Activated naive CD4-positive, alpha-beta T cell treated with anti-CD3 and anti-CD28 coated beads, Interleukin-2, amount 50 U/mL, for 72 hours (primary cell): ENCODE data around the gene CHD8. TPM values are rescaled to one million over a fixed set of nuclear protein-coding genes. Genes with fewer than 3 reads are reported as not detected.
A peak's percentile ranks its signal among the peaks of the same experiment; 100 is the strongest.

Source experiments
- ATAC-seq, 2 donors: fragments of 150-1000 bp; cut with Tn5 transposase; 2 replicates each; pipeline ENCODE4 v1.10.0; 2021; ENCODE audit warnings: mild to moderate bottlenecking in 2 of 2, moderate library complexity in 2 of 2
- DNase-seq, 2 donors: peaks; one replicate each; pipeline ENCODE4 v3.0.0; 2021 to 2022; ENCODE audit warnings: low spot score in 2 of 2
- H3K27ac Mint-ChIP-seq, 2 donors: one replicate each; pipeline ENCODE4 v1.8.0; 2022; ENCODE audit warnings: mild to moderate bottlenecking in 2 of 2, mixed read lengths in 2 of 2
- H3K36me3 Mint-ChIP-seq, 2 donors: one replicate each; pipeline ENCODE4 v1.8.0; 2022; ENCODE audit warnings: mixed read lengths in 2 of 2
- H3K9me3 Mint-ChIP-seq, 2 donors: one replicate each; pipeline ENCODE4 v1.8.0; 2022; ENCODE audit warnings: mixed read lengths in 2 of 2
- total RNA-seq, 2 donors: library from RNA; stranded (reverse); gene quantifications; one replicate each; pipeline ENCODE4 v1.2.3, GENCODE V29; 2022

The CHD8 gene
- total RNA-seq, result 100 to 1,000 TPM; 125 to 126 TPM

- DNase-seq (peak; percentile 98 to 99), ATAC-seq (peak; percentile 98 to 99)
- no peaks in the 10 kb centered on the region for H3K9me3 Mint-ChIP-seq
- peaks cover 9 to 24% of the 10 kb centered on the region in 2 donors for H3K36me3 Mint-ChIP-seq
- H3K27ac Mint-ChIP-seq, result peak within 1 kb of the TSS; percentile 96 to 98
These were observed at the start of gene CHD8 for GRCh38 chr14:21455912-21456667. CHD8 (minus strand) TSS chr14:21456123; CDS start chr14:21431643, 24,480 bp downstream.

- DNase-seq (no peak), ATAC-seq (peak; percentile 64 to 81)
- H3K36me3 Mint-ChIP-seq, result peaks cover 9 to 34% of the 10 kb centered on the region in 2 donors
- H3K9me3 Mint-ChIP-seq, result no peaks in the 10 kb centered on the region
- H3K27ac Mint-ChIP-seq, result peak overlapping the region; percentile 46 to 66
These were observed 49.2 kb upstream of the CHD8 start for GRCh38 chr14:21505012-21505553.

GRCh38 chr14:21503376-21503775 lies 47.5 kb upstream of the CHD8 start:
- ATAC-seq (no peak), DNase-seq (no peak)
- Mint-ChIP-seq H3K27ac (peak overlapping the region; percentile 23 to 84), H3K9me3 (no peaks in the 10 kb centered on the region), H3K36me3 (peaks cover 5 to 35% of the 10 kb centered on the region in 2 donors)

GRCh38 chr14:21501568-21501967 lies 45.6 kb upstream of the CHD8 start:
- no peaks in the 10 kb centered on the region for H3K9me3 Mint-ChIP-seq
- ATAC-seq (no peak), DNase-seq (no peak)
- H3K27ac Mint-ChIP-seq, result no peak overlapping the region
- H3K36me3 Mint-ChIP-seq, result peaks cover 5 to 24% of the 10 kb centered on the region in 2 donors

GRCh38 chr14:21498540-21499526 lies 42.9 kb upstream of the CHD8 start:
- H3K9me3 Mint-ChIP-seq, result no peaks in the 10 kb centered on the region
- peaks cover 5 to 16% of the 10 kb centered on the region in 2 donors for H3K36me3 Mint-ChIP-seq
- peak; percentile 69 to 72 for ATAC-seq
- DNase-seq, result peak in 1 of 2 donors; percentile 21
- peak overlapping the region; percentile 59 to 81 for H3K27ac Mint-ChIP-seq

GRCh38 chr14:21496453-21496852 lies 40.5 kb upstream of the CHD8 start:
- Mint-ChIP-seq H3K27ac (no peak overlapping the region), H3K9me3 (no peaks in the 10 kb centered on the region), H3K36me3 (peaks cover 0 to 22% of the 10 kb centered on the region in 2 donors)
- ATAC-seq (no peak), DNase-seq (no peak)

- Mint-ChIP-seq H3K36me3 (peaks cover 0 to 16% of the 10 kb centered on the region in 2 donors), H3K27ac (peak overlapping the region; percentile 4 to 25)
- no peak for ATAC-seq
These were observed 39.2 kb upstream of the CHD8 start for GRCh38 chr14:21494902-21495762.

GRCh38 chr14:21486640-21487087 lies 30.7 kb upstream of the CHD8 start:
- no peaks in the 10 kb centered on the region for H3K9me3 Mint-ChIP-seq
- DNase-seq, result no peak
- peaks cover 0 to 5% of the 10 kb centered on the region in 2 donors for H3K36me3 Mint-ChIP-seq
- peak overlapping the region in 1 of 2 donors; percentile 53 for H3K27ac Mint-ChIP-seq
- no peak for ATAC-seq

More at GRCh38 chr14:21494902-21495762, 39.2 kb upstream of the CHD8 start:
- no peak for DNase-seq
- H3K9me3 Mint-ChIP-seq, result no peaks in the 10 kb centered on the region

- Mint-ChIP-seq H3K9me3 (no peaks in the 10 kb centered on the region), H3K27ac (peak within 1 kb of the TSS; percentile 99), H3K36me3 (peaks cover 10 to 12% of the 10 kb centered on the region in 2 donors)
- DNase-seq (peak; percentile 91 to 94), ATAC-seq (peak; percentile 98 to 99)
These were observed 21.2 kb upstream of the CHD8 start, which contains the start of the genes RAB2B and TOX4 for GRCh38 chr14:21476925-21477681. RAB2B (minus strand) TSS chr14:21476959; CDS start chr14:21476872, 87 bp downstream. TOX4 (plus strand) TSS chr14:21477195; CDS start chr14:21477279, 84 bp downstream.

- peak overlapping the region; percentile 99 for H3K27ac Mint-ChIP-seq
- peak in 1 of 2 donors; percentile 71 for DNase-seq
- H3K9me3 Mint-ChIP-seq, result no peaks in the 10 kb centered on the region
- peaks cover 10 to 12% of the 10 kb centered on the region in 2 donors for H3K36me3 Mint-ChIP-seq
- peak; percentile 60 to 67 for ATAC-seq
These were observed 20.6 kb upstream of the CHD8 start for GRCh38 chr14:21476523-21476924.

- no peaks in the 10 kb centered on the region for H3K9me3 Mint-ChIP-seq
- DNase-seq, result no peak
These were observed 20.0 kb upstream of the CHD8 start for GRCh38 chr14:21475767-21476522.

GRCh38 chr14:21467616-21468015 lies 11.7 kb upstream of the CHD8 start:
- peak overlapping the region in 1 of 2 donors; percentile 36 for H3K27ac Mint-ChIP-seq
- H3K36me3 Mint-ChIP-seq, result no peaks in the 10 kb centered on the region
- DNase-seq, result no peak
- H3K9me3 Mint-ChIP-seq, result no peaks in the 10 kb centered on the region
- ATAC-seq, result peak; percentile 16 to 57

More at GRCh38 chr14:21475767-21476522, 20.0 kb upstream of the CHD8 start:
- peak in 1 of 2 donors; percentile 1 for ATAC-seq
- Mint-ChIP-seq H3K36me3 (peaks cover 10 to 12% of the 10 kb centered on the region in 2 donors), H3K27ac (peak overlapping the region; percentile 55 to 99)

- H3K36me3 Mint-ChIP-seq, result peaks cover 9 to 24% of the 10 kb centered on the region in 2 donors
- DNase-seq, result no peak
- ATAC-seq, result peak; percentile 31 to 35
- peak overlapping the region; percentile 96 to 98 for H3K27ac Mint-ChIP-seq
- H3K9me3 Mint-ChIP-seq, result no peaks in the 10 kb centered on the region
These were observed 371 bp downstream of the CHD8 start for GRCh38 chr14:21455592-21455911.

GRCh38 chr14:21454843-21455544 lies 929 bp downstream of the CHD8 start:
- no peak for DNase-seq
- H3K36me3 Mint-ChIP-seq, result peaks cover 9 to 23% of the 10 kb centered on the region in 2 donors

More at GRCh38 chr14:21454843-21455544, 929 bp downstream of the CHD8 start:
- H3K27ac Mint-ChIP-seq, result peak overlapping the region; percentile 96 to 98
- H3K9me3 Mint-ChIP-seq, result no peaks in the 10 kb centered on the region
- no peak for ATAC-seq
